Panc1 (cell line): ENCODE measurements around the gene ACOX1. TPM values are rescaled to one million over a fixed set of nuclear protein-coding genes. Genes with fewer than 3 reads are reported as not detected.

ENCODE experiments used
- ATAC-seq: fragments of 200-7000 bp; cut with Tn5 transposase; 2 replicates; pipeline ENCODE4 v1.9.1; 2020; ENCODE audit warnings: mild to moderate bottlenecking, moderate library complexity
- BruUV-seq: library from RNA; stranded (reverse); fragments of 400-500 nt; replicated peaks from 2 replicates; lab custom pipeline; 2021; lab: Mats Ljungman, UMichigan
- CTCF ChIA-PET: fragments of 300-600 bp; sonication (Branson Sonifier 250); formaldehyde crosslinking; loops from one replicate; lab custom pipeline; 2022; ENCODE audit warnings: antibody characterized with exemption; lab: Charles Lee
- POLR2A ChIA-PET: fragments of 300-600 bp; sonication (Branson Sonifier 250); formaldehyde crosslinking; loops from one replicate; lab custom pipeline; 2022; ENCODE audit warnings: antibody characterized with exemption; lab: Charles Lee
- DNase-seq: peaks from one replicate; pipeline ENCODE4 v3.0.0-alpha.2; 2010; ENCODE audit warnings: low read depth, low spot score
- H3K27ac ChIP-seq: 2 replicates; pipeline ENCODE4 v1.5.1; 2011; ENCODE audit warnings: mild to moderate bottlenecking, low read length, inconsistent platforms
- H3K27me3 ChIP-seq: fragments of 200-500 bp; sonication (Bioruptor generic); 2 replicates; pipeline ENCODE4 v1.6.0; 2014; ENCODE audit warnings: low read length, inconsistent platforms; ENCODE audit not compliant: control insufficient read depth, insufficient read depth
- H3K36me3 ChIP-seq: fragments of 200-500 bp; sonication (Bioruptor generic); 2 replicates; pipeline ENCODE4 v1.5.1; 2014; ENCODE audit warnings: inconsistent platforms, mild to moderate bottlenecking, low read length, moderate library complexity; ENCODE audit not compliant: control insufficient read depth, insufficient read depth
- H3K4me1 ChIP-seq: 2 replicates; pipeline ENCODE4 v1.5.1; 2011; ENCODE audit warnings: inconsistent platforms, mild to moderate bottlenecking, low read length, moderate library complexity; ENCODE audit not compliant: control insufficient read depth, insufficient read depth
- H3K4me3 ChIP-seq, 2 experiments: 2 replicates each; pipeline ENCODE4 v1.5.1; 2011 to 2012; ENCODE audit warnings: low read depth in 2 of 2, low read length in 2 of 2, mild to moderate bottlenecking in 2 of 2, inconsistent platforms in 1 of 2, moderate library complexity in 1 of 2
- H3K9me3 ChIP-seq: fragments of 200-500 bp; sonication (Bioruptor generic); 2 replicates; pipeline ENCODE4 v1.5.1; 2014; ENCODE audit warnings: low read depth, mild to moderate bottlenecking, inconsistent platforms, low read length, moderate library complexity; ENCODE audit not compliant: control insufficient read depth, insufficient read depth
- POLR2AphosphoS5 ChIP-seq: IDR thresholded peaks from 2 replicates; pipeline ENCODE4 v1.6.1; 2012; ENCODE audit warnings: mild to moderate bottlenecking, low read depth, low read length, moderate library complexity
- REST ChIP-seq, 2 experiments: IDR thresholded peaks; 2 replicates each; pipeline ENCODE4 v1.6.1; 2011 to 2012; ENCODE audit warnings: low read depth in 2 of 2, control low read depth in 1 of 2, low read length in 1 of 2, mild to moderate bottlenecking in 1 of 2, moderate library complexity in 1 of 2; ENCODE audit not compliant: insufficient read depth in 1 of 2
- SIN3A ChIP-seq: IDR thresholded peaks from 2 replicates; pipeline ENCODE4 v1.6.1; 2012; ENCODE audit warnings: low read depth, mild to moderate bottlenecking, low read length, moderate library complexity, borderline replicate concordance; ENCODE audit not compliant: insufficient read depth
- TCF7L2 ChIP-seq: IDR thresholded peaks from 2 replicates; pipeline ENCODE4 v1.6.1; 2011; ENCODE audit warnings: mild to moderate bottlenecking, low read depth, low read length, inconsistent platforms
- in situ Hi-C: cut with HindIII; loops from 2 replicates; pipeline ENCODE4 v1.10.0; 2016; ENCODE audit warnings: low sequenced_read_pairs, low pct_unique_long_range_greater_than_20kb
- intact Hi-C: fragments of 100-400 bp; cut with micrococcal nuclease; formaldehyde crosslinking; loops from one replicate; pipeline ENCODE4 v1.10.0; 2022; ENCODE audit not compliant: unreplicated experiment
- total RNA-seq: library from RNA; stranded (reverse); gene quantifications from one replicate; pipeline ENCODE4 v1.2.1, GENCODE V29; 2021; ENCODE audit not compliant: unreplicated experiment
- TF ChIP-seq, protein P1 (sequence below): fragments of 450-650 bp; IDR thresholded peaks from 2 replicates; pipeline ENCODE4 v1.5.1; 2017; ENCODE audit warnings: mild to moderate bottlenecking

Gene ACOX1
- total RNA-seq, 1 experiment from 2014 or later, result 53.5 TPM

DNA sequence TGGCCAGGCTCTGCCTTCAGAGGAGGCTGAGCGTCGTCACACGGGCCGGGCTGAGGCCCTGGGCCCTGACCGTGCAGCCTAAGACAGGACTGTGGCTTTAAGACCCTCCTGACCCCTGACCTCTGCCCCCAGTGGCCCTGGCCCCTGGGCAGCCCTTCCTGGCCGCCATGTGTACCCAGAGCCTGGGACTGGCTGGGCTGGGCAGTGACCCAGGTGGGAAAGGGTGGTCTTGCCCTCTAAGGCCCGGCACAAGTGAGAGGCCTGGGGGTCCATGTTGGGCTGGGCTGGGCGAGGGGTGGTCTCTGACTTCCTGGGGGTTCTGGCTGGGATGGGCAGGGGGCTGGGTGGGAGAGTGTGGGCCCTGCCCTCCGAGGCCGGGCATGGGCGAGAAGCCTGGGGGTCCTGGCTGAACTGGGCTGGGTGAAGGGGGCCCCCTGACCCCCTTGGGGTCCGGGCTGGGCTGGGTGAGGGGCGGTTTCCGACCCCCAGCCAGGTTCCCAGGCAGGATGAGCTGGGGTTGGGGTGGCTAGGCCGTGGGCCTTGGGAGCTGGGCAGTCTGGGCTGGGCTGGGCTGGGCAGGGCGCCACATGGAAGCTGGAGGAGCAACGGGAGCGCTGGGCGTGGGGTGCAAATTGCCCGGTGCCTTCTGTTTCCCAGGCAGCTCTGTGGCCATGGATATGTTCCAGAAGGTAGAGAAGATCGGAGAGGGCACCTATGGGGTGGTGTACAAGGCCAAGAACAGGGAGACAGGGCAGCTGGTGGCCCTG is 22.0 kb upstream of the ACOX1 start, which contains the start of gene CDK3:
Gene CDK3 (plus strand): TSS at position 101 of the 767 bp plus-strand sequence. CDS start 571 bp downstream, at position 672.
- Histone ChIP-seq H3K27ac (no peak within 1 kb of the TSS), H3K36me3 (no peaks in the 10 kb centered on the region), H3K4me1 (peaks cover 18% of the 10 kb centered on the region), H3K4me3 (no peak within 1 kb of the TSS), H3K9me3 (no peaks in the 10 kb centered on the region), H3K27me3 (no peaks in the 10 kb centered on the region)
- DNase-seq, result no peak
- CTCF ChIA-PET, result interaction anchor here (0.7 to 1.6 kb wide), 4 partner anchors 9 to 96 kb away, joined by 3 to 10 read pairs (median 6); partner anchors contain the start of gene MRPL38
- intact Hi-C loops (loop anchor here (5.0 kb wide), 1 partner anchor 94 kb away; no protein-coding TSS in a partner anchor), in situ Hi-C loops (no loop called here)
- POLR2A ChIA-PET, result no interaction called here
- TF ChIP-seq, protein P1, sequence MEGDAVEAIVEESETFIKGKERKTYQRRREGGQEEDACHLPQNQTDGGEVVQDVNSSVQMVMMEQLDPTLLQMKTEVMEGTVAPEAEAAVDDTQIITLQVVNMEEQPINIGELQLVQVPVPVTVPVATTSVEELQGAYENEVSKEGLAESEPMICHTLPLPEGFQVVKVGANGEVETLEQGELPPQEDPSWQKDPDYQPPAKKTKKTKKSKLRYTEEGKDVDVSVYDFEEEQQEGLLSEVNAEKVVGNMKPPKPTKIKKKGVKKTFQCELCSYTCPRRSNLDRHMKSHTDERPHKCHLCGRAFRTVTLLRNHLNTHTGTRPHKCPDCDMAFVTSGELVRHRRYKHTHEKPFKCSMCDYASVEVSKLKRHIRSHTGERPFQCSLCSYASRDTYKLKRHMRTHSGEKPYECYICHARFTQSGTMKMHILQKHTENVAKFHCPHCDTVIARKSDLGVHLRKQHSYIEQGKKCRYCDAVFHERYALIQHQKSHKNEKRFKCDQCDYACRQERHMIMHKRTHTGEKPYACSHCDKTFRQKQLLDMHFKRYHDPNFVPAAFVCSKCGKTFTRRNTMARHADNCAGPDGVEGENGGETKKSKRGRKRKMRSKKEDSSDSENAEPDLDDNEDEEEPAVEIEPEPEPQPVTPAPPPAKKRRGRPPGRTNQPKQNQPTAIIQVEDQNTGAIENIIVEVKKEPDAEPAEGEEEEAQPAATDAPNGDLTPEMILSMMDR, result no peak; the same call in none of the 2 replicates
- TF ChIP-seq TCF7L2 (no peak), POLR2AphosphoS5 (no peak), REST (IDR thresholded peaks at IDR 0.05; ENCODE audit: insufficient read depth in 1 of 2, low read depth in 2 of 2, low read length in 1 of 2) (no peak), SIN3A (no peak)
- no TSS peak for BruUV-seq
- no peak; the same call in 1 of the 2 replicates for ATAC-seq

DNA sequence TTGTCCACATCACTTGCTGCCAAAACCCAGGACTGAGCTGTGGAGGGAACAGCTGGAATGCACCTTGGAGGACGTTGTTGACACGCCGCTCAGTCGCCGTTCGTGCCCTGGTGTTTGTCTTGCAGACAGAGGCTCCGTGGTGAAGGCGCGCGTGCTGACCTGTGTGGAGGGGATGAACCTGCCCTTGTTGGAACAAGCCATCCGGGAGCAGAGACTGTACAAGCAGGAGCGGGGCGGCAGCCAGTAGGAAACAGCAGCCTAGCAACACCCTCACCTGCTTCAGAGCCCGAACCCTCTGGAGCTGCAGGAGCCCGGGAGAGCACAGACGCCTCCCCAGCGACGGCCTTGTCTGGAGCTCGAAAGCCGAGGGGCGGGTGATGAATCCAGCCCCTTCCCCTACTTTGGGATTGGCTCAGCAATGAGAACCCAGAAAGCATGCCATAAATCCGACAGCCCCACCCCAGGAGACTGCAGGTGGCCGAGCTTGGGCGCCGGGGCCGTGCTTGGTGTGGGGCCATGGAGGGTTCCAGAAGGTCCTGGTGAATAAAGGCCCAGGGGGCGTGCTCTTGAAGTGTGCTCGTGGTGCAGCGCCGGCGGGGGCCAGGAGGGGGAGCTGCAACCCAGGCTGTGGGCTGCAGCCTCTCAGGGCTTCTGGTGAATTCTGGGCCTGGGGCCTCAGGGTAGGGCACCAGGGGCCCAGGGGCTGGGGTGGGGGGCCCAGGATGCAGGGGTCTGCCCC is 21.2 kb upstream of the ACOX1 start:
- Histone ChIP-seq H3K9me3 (no peaks in the 10 kb centered on the region), H3K27me3 (no peaks in the 10 kb centered on the region), H3K27ac (no peak overlapping the region), H3K4me1 (peaks cover 11% of the 10 kb centered on the region), H3K36me3 (no peaks in the 10 kb centered on the region), H3K4me3 (no peak overlapping the region)
- intact Hi-C loops, result loop anchor here (5.0 kb wide), 1 partner anchor 93 kb away; no protein-coding TSS in a partner anchor
- BruUV-seq, result no TSS peak
- TF ChIP-seq SIN3A, result no peak
- TF ChIP-seq, protein P1, result peak; percentile 98
- no peak for TF ChIP-seq POLR2AphosphoS5
- ATAC-seq (peak; percentile 61), DNase-seq (no peak)
- ChIA-PET POLR2A (interaction anchor here (1.2 kb wide), 1 partner anchor 20 kb away, joined by 3 read pairs; no protein-coding TSS in a partner anchor), CTCF (interaction anchor here (0.7 to 1.6 kb wide), 5 partner anchors 10 to 182 kb away, joined by 3 to 8 read pairs (median 3); partner anchors contain the start of gene MRPL38)
- in situ Hi-C loops, result no loop called here
